Measurements from ENCODE around the gene FCER1G.
"Not testable (repeated sequence)": the region's sequence is repeated elsewhere in the genome, so short reads cannot be mapped to it uniquely, and the experiment has no call there.

Gene FCER1G

DNA sequence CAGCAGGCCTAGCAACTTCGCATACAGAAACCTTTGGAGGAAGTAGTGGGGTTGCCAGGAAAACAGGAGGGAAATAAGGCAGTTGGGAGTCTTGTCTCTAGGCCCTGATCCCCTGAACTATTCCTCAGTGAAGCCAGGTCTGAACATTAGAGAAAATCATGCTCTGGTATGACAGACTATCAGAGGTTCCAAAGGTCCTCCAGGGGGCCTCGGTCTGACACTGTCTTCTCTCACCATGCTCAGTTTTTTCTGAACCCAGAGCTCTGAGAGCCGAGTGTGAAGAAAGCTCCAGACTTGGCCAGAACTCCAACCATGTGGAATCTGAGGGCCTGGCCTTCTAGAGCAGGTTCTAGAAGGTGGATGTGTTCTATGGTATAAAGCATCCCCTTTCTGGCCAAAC is 14.8 kb downstream of the FCER1G start:
- no peak for DNase-seq (ENCODE audit: low read depth in 2 of 2)

DNA sequence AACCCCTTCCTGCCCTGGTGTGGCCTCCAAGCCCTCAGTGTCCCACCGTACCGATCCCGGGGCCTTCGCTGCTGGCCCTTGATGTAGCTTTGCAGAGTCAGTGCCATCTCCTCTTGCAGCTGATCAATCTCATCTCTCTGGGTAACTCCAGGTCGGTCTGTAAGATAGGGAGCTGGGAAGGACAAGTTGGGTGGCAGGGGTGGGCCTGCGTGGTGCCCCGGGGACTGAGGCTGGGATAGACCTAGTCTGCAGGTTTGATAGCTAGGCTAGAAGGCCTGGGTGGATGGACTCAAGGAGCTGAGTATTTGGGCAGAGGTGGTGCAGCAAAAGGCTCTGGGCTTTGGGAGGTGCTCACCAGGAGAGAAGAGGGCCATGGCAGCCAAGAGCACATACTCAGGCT is 15.7 kb downstream of the FCER1G start:
- no peak for DNase-seq (ENCODE audit: low read depth in 2 of 2)

DNA sequence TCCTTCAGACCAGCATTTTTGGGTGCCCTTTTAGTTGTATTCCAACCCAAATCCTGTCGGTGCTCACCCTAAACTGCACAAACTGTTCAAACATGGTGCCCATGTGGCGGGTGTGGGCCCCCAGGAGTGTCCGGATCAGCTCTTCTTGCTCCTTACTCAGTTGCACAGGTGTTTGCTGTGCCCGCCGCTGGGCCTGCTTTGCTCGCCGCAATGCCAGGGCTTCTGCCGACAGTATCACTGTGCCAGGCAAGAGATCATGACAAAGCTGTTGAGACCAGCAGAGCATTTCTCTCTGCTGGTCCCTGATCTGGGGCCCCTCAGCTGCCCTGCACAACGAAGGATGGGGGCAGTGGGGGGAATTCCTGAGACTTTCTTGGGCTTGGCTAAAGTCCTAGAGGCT is 18.0 kb downstream of the FCER1G start:
- DNase-seq (ENCODE audit: low read depth in 2 of 2): no peak

DNA sequence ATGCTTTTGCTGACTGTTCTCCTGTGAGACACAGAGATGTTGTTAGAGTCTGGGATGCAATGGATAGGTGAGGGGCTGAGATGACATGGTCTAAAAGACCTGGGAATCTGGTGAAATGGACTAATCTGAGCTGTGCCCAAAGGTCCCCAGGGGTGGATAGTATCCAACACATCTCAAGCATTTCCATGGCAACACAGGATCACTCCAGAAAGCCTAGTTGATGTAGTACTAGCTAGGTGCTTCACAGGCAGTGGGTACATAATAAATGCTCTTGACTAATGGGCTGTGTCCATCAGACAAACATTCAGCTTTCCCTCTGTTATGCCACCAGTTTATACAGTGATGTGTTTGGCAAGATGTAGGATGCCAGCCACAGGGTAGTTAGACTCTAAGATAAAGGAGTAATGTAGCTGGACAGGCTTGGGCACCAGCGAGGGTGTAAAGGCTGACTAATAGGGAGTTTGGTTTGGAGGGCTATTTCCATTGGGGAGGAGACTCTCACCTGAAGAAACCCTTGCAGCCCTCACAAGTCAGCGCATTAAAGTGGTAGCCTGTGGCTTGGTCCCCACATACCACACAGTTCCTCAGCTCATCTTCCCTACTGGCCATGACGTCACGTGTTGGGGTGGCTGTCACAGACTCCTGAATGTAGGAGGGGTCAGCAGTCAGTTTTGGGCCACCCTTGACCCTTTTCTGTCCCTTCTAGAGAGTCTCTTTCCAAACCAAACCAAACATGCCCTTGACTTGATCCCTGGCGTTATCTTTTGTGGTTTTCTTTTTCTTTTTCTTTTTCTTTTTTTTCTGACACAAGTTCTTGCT is 21.1 kb downstream of the FCER1G start:
- DNase-seq (ENCODE audit: low read depth in 2 of 2): no peak

DNA sequence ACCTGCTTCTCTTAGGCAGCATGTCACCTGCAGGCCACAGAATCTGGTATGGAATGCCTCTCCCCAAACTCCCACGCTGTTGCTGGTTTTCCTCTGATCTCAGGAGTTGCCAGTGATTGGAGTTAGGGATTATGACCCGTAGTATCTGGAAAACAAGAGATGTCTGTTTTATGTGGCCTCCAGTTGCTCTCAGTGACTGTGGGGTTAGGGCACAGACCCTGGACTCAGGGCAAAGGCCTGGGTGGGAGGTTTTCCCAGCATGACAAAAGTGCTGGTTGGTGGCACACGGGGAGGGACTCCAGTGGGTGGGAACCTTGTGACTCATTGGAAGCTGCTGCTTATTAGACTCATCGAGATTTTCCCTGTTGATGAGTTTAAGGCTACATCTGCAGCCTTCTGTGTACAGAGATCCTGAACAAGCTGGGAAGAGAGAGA is 23.0 kb downstream of the FCER1G start, which contains the start of gene NR1I3:
Gene NR1I3, minus strand, starts transcription at position 165 of the 435 bp plus-strand sequence. CDS start 1,638 bp downstream, outside the sequence.
- DNase-seq (ENCODE audit: low read depth in 2 of 2): no peak

DNA sequence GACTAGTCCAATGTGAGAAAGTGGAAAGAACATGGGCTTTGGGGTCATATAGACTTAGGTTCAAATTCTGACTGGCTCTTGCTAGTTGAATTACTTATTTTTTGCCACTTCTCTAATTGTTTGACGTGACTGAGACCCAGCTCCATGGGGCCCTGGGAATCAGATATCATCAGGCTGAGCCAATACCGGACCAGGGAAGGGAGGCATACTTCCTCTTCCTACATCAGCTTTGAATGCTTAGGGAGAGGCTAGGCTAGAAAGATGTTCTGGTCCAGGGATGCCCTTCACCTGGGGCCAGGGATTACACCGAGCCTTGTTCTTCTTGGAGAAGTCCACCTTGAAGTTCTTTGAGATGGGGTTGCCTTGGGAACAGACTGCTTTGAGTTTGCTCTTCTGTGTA is 26.6 kb downstream of the FCER1G start:
- DNase-seq (ENCODE audit: low read depth in 2 of 2): no peak

DNA sequence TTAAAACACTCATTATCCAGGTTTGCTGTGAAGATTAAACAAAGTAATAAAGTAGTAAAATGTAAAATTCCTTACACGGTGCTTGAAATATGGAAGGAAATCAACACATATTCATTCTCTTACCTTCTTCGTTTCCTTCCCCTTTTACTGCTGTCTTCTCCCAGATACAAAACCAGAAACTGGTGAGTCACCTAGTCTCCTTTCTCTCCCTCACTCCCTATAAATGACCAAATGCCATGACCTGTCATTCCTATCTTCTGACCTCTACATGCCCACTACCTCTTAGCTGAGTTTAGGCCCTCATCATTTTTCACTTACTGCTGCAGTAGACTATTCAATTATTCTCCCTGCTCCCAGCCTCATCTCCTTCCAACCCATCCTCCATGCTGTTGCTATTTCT is 27.2 kb downstream of the FCER1G start:
- no peak for DNase-seq (ENCODE audit: low read depth in 2 of 2)

DNA sequence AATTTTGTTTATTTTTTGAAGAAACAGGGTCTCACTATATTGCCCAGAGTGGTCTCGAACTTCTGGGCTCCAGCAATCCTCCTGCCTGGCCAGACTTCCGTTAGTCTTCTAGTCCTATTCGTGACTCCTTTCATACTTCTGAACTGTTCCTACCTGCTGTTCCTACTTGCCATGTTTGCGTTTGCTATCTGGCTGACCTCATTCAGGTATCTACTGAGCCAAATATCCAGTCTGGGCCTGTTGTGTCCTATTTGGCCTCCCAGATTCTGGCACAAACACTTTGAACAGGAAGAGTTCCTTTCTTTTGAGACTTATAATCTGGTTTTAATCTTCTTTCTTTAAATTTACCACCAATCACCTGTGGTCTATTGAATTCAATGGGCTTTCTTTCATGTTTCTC is 29.8 kb downstream of the FCER1G start:
- DNase-seq (ENCODE audit: low read depth in 2 of 2): no peak

DNA sequence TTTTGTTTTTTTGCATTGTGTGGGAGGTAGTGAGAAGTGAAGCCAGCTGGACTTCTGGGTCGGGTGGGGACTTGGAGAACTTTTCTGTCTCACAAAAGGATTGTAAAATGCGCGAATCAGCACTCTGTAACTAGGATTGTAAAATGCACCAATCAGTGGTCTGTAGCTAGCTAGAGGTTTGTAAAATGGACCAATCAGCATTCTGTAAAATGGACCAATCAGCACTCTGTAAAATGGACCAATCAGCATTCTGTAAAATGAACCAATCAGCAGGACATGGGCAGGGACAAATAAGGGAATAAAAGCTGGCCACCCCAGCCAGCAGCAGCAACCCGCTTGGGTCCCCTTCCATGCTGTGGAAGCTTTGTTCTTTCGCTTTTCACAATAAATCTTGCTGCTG is 35.0 kb downstream of the FCER1G start:
- not testable (repeated sequence) for DNase-seq (ENCODE audit: low read depth in 2 of 2)

DNA sequence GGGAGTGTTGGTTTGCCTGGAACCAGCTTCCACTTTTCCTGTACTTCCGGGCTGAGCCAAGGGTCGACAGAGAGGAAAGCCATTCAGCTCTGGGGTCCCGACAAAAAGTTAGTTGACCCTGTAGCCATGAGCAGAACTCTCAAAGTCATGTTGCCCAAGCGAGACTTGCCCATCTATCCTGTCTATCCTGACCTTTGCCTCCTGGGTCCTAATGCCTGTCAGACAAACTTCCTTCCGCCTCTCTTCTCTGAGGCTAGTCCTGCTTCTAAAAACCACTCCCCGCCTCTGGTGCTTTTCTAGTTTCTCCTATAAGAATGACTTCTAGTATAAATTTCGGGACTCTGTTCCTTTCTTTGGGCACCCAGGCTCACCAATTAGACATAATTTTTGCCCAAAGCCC is 35.7 kb downstream of the FCER1G start:
- DNase-seq (ENCODE audit: low read depth in 2 of 2): no peak

DNA sequence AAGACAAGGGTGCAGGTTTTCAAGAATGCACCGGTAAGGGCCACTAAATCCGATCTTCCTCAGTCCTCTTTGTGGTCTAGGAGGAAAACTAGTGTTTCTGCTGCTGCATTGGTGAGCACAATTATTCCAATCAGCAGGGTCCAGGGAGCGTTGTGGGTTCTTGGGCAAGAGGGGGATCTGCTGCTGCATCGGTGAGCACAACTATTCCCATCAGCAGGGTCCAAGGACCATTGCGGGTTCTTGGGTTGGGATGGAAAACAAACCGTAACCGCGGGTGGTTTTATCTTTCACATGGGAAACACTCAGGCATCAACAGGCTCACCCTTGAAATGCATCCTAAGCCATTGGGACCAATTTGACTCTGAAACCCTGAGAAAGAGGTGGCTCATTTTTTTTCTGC is 36.5 kb downstream of the FCER1G start:
- no peak for DNase-seq (ENCODE audit: low read depth in 2 of 2)

DNA sequence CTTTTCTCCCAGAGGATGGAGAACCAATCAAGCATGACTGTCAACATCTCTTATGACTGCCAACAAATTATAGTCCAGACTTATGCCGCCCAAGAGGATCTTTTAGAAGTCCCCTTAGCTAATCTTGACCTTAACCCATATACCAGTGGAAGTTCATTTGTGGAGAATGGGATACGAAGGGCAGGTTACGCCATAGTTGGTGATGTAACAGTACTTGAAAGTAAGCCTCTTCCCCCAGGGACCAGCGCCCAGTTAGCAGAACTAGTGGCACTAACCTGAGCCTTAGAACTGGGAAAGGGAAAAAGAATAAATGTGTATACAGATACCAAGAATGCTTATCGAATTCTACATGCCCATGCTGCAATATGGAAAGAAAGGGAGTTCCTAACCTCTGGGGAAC is 40.2 kb downstream of the FCER1G start:
- DNase-seq (ENCODE audit: low read depth in 2 of 2): not testable (repeated sequence)

DNA sequence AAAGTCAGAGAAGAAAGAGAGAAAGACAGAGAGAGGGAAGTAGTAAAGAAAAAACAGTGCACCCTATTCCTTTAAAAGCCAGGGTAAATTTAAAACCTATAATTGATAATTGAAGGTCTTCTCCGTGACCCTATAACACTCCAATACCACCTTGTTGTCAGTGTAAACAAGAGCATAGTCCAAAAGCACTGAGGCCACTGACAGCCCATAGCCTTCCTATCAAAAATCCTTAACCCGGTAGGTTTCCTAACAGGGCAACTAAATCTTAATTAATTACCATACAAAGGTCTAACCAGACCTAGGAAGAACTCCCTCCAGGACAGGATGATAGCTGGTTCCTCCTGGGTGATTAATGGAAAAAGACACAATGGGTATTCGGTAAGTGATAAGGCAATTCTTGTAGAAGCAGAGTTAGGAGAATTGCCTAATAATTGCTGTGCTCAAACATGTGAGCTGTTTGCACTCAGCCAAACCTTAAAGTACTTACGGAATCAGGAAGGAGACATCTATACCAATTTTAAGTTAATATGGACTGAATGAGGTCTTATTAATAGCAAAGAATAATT is 40.9 kb downstream of the FCER1G start:
- DNase-seq (ENCODE audit: low read depth in 2 of 2): not testable (repeated sequence)

DNA sequence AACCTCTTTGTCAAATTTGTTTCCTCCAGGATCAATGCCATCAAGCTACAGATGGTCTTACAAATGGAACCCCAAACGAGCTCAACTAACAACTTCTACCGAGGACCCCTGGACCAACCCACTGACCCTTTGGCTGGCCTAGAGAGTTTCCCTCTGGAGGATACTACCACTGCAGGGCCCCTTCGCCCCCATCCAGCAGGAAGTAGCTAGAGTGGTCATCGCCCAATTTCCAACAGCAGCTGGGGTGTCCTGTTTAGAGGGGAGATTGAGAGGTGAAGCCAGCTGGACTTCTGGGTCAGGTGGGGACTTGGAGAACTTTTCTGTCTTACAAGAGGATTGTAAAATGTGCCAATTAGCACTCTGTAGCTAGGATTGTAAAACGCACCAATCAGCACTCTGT is 42.0 kb downstream of the FCER1G start:
- DNase-seq (ENCODE audit: low read depth in 2 of 2): not testable (repeated sequence)

DNA sequence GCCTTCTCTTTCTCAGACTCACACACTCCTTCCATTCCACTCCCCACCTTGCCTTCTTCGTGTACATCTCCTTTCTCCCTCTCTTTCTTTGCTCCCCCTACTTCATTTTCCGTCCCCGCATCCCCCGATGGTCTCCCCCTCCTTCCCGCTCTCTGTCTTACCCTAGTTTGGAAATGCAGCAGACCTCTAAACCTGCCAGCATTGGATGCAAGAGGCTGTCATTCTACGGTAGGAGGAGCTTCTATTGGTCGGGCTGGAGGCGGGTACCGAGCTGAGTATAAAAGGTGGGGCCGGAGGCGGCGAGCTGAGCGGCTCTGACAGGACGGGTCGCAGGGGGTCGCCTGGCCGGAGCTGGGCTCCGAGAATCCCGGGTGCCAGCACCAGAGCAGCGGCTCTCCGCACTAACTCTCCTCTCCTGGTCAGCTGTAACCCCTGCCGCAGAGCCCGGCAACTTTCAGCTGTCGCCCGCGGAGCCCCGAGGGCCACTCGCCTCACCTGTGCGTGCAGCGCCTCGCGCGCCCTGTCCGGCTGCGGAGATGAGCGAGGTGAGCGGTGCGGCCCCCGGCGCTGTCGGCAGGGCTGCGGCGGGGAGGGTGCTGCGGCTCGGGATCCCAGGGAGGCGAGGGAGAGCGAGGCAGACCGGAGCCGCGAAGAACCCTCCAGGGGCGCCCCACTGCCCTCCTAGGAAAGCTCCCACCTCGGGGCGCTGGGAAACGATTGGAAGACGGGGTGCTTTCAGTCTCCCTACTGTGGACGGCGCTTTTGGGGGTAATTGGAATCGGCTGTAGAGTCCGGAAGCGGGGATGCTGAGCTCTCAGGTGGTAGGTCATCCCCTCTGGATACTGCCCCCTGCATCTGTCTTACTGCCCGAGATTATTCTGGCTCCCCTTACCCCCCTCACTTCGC is 43.6 kb downstream of the FCER1G start, which contains the start of gene PCP4L1:
Gene PCP4L1, plus strand, starts transcription at position 307 of the 906 bp plus-strand sequence. Its CDS starts 230 bp downstream, at position 537.
- DNase-seq (ENCODE audit: low read depth in 2 of 2): no peak

DNA sequence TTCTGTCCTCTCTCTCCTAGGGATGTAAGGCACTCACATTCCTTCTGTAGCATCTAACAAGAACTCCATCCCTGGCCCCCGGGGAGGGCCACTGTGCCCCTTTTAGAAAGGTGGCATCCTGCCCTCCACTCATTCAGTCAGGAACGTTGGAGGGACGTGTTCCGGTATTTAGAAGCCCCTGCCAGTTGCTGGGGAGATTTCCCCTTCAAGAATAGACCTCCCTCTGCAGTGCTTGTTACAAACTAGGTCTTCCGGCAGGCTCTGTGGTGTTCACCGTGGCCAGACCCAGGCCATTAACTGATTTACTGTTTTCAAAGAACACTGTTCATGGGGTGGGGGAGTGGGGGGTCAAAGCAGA is 44.2 kb downstream of the FCER1G start:
- DNase-seq (ENCODE audit: low read depth in 2 of 2): no peak

DNA sequence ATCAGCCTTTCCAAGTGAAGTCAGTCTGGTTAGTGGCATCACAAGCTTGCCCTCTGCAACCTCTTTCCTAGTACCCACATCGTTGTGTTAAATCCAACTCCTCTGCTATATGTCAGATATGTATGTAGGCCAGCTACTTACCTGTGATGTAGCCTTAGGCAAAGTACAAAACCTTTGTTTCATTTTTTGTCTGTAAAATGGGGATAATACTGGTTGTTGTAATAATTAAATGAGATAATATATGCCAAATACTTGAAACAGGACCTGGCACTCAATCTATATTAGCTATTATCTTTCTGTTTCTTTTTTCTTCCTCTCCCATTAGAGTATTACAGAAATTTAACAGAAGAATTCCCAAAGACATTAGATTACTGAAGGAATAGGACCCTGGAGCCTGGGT is 44.7 kb downstream of the FCER1G start:
- no peak for DNase-seq (ENCODE audit: low read depth in 2 of 2)

DNA sequence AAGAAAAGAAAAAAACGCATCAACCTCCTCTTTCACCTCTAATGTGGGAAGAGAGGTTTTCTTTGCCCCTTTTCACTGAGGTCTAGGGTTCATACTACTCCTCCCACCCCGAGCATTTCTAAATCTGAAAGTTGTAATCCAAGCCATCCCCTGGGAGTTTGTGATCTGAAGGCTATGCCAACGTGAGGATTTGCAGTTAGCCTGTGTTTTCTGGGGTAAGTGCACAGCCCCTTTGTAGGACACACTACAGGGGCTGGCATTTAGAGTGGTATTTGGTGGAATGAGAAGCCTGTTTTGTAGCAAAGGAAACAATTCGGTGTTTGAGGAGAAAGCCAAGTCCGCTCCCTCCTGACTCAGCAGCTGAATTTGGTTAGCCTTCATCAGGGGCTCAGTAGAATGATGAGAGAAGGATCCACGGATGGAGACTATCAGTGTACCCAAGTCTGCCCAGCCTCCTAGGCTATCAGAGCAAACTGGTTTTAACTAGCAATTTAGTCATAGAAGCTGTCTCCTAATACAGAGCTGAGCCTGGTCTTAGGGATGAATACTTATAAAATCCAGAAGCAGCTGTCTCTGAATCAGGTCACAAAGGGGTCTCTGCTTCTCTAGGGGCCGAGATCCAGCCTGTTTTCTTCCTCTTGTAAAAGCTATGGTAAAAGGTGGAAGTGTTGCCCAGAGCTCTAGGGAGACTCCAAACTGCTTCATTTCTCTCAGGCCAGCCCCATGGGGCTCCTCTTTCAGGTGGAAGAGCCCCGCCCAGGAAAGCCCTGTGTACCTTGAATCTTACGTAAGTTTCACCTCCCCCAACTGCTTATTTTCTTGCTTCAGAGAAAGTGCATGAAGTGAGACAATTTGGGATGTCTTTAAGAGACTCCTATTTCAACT is 45.5 kb downstream of the FCER1G start:
- no peak for DNase-seq (ENCODE audit: low read depth in 2 of 2)

DNA sequence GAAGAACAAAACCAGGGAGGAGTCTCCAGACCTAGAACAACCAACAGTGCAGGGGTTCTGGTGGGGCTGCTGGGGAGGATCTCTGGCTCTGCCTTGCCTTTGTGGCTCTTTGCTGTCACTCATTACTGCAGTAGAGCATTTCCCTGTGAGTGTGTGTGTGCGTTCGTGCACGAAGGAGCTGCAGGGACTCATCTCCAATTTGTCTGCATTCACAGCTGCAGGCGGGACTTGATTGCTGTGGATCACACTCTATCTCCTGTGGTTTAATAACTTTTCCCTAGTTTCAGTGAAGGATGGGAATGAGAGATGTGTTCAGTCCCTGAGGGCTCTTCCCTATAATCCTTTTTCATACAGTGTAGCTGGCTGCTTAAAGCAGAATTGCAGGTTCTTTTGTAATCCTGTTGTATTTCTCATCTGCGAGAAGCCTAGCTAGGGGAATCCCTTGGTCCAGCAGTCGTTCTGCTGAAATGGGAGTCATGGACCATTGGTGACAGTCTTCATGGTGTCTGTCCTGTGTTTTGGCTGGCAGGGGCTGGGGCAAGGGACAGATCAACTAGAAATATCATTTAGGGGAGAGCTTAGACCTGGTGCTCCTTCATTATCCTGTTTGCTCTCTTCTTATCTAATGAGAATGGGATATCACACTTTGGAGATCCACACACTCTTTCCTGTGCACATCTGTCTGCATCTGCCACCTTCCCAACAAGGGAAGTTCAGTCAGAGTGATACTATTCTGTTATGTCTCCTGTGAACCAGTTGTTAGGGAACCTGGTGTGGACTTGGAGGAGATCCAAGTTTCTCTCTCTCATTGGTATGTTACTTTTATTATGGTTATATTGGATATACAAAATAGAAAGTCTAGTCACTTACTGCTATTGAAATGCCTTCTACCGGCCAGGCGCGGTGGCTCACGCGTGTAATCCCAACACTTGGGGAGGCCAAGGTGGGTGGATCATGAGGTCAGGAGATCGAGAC is 46.5 kb downstream of the FCER1G start:
- DNase-seq (ENCODE audit: low read depth in 2 of 2): no peak

DNA sequence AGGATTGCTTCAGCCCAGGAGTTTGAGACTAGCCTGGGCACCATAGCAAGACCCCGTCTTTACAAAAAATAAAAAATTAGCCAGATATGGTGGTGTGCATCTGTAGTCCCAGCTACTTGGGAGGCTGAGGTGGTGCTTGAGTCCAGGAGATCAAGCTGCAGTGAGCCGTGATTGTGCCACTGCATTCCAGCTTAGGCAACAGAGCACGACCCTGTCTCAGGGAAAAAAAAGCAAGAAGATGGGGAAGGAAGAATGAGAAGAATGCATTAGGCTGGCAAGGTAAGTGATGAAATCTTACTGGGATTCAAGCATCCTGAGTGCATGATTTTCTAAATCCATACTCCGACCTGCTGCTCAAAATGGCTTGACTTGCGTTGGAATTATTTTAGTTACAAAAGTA is 50.2 kb downstream of the FCER1G start:
- no peak for DNase-seq (ENCODE audit: low read depth in 2 of 2)

Measured in activated CD8-positive, alpha-beta memory T cell treated with anti-CD3 and anti-CD28 coated beads for 4 hours (primary cell).